ENCODE measurements around the gene MTAP. TPM values are rescaled to one million over a fixed set of nuclear protein-coding genes. Genes with fewer than 3 reads are reported as not detected.
A peak's percentile ranks its signal among the peaks of the same experiment; 100 is the strongest.

Gene MTAP
- polyA plus RNA-seq, 3 donors: 7.4 to 11.3 (median 7.8) TPM

DNA sequence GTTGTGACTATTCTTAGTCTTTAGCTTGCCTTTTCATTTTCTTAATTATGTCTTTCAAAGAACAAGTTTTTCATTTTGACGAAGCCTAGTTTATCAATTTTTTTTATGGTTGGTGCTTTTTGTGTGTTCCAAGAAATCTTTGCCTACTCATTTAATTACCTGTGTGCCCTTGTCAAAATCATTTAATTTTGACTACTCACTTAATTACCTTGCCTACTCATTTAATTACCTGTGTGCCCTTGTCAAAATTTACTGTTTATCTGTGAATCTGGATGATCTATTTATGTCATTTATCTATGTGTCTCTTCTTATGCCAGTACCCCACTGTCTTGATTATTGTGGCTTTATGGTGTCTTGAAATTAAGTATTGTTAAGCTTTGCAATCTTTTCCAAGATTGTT is 63.9 kb downstream of the MTAP start:
- intact Hi-C loops (cut with micrococcal nuclease): no loop called here
- H2AFZ ChIP-seq (ENCODE audit: insufficient read depth, low read depth, low read length, poor library complexity, severe bottlenecking): no peak overlapping the region
- H3K4me2 ChIP-seq (replicated peaks; ENCODE audit: extremely low read depth, low read length, poor library complexity, severe bottlenecking): no peak overlapping the region
- H3K27me3 ChIP-seq (ENCODE audit: control insufficient read depth in 2 of 2, insufficient read depth in 2 of 2, low read length in 2 of 2): no peaks in the 10 kb centered on the region
- Mint-ChIP-seq H3K4me3 (no peak overlapping the region), H3K36me3 (peaks cover 40 to 48% of the 10 kb centered on the region in 2 donors), H3K27me3 (ENCODE audit: low read depth in 3 of 3) (no peaks in the 10 kb centered on the region), H3K9me3 (peaks cover 0 to 5% (median 3%) of the 10 kb centered on the region in 7 donors), H3K27ac (no peak overlapping the region), H3K4me1 (no peaks in the 10 kb centered on the region)
- no peaks in the 10 kb centered on the region for H3K79me2 ChIP-seq (ENCODE audit: insufficient read depth, low read length)
- TF ChIP-seq, protein P1, sequence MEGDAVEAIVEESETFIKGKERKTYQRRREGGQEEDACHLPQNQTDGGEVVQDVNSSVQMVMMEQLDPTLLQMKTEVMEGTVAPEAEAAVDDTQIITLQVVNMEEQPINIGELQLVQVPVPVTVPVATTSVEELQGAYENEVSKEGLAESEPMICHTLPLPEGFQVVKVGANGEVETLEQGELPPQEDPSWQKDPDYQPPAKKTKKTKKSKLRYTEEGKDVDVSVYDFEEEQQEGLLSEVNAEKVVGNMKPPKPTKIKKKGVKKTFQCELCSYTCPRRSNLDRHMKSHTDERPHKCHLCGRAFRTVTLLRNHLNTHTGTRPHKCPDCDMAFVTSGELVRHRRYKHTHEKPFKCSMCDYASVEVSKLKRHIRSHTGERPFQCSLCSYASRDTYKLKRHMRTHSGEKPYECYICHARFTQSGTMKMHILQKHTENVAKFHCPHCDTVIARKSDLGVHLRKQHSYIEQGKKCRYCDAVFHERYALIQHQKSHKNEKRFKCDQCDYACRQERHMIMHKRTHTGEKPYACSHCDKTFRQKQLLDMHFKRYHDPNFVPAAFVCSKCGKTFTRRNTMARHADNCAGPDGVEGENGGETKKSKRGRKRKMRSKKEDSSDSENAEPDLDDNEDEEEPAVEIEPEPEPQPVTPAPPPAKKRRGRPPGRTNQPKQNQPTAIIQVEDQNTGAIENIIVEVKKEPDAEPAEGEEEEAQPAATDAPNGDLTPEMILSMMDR (IDR thresholded peaks at IDR 0.05): no peak
- no peaks in the 10 kb centered on the region for H3K4me1 ChIP-seq (ENCODE audit: control insufficient read depth in 1 of 2, insufficient read depth in 2 of 2, low read length in 2 of 2)
- H3K9me3 ChIP-seq (replicated peaks in 1 of 2; ENCODE audit: control insufficient read depth in 1 of 2, insufficient read depth in 1 of 2, low read length in 2 of 2): peaks cover 4 to 6% of the 10 kb centered on the region in 2 donors
- H3K27ac ChIP-seq (ENCODE audit: low read depth in 1 of 2, low read length in 2 of 2): no peak overlapping the region
- H4K20me1 ChIP-seq (ENCODE audit: insufficient read depth, low read length): no peaks in the 10 kb centered on the region
- H3K4me3 ChIP-seq (replicated peaks in 1 of 3; ENCODE audit: low read depth in 2 of 3, low read length in 3 of 3): no peak overlapping the region
- peaks cover 30 to 74% of the 10 kb centered on the region in 2 donors for H3K36me3 ChIP-seq (replicated peaks in 1 of 2; ENCODE audit: control insufficient read depth in 1 of 2, insufficient read depth in 2 of 2, low read length in 2 of 2)
- WGBS (ENCODE audit: insufficient coverage): no CpG with 5 or more reads among the region's 1 CpG
- H3K9ac ChIP-seq (ENCODE audit: insufficient read depth, low read length, poor library complexity, severe bottlenecking): no peak overlapping the region
- no peak for DNase-seq

GRCh38 chr9:21871256-21871975 is 69.0 kb downstream of the MTAP start:
- Histone ChIP-seq H2AFZ (ENCODE audit: insufficient read depth, low read depth, low read length, poor library complexity, severe bottlenecking) (no peak overlapping the region), H3K36me3 (replicated peaks in 1 of 2; ENCODE audit: control insufficient read depth in 1 of 2, insufficient read depth in 2 of 2, low read length in 2 of 2) (peaks cover 5 to 31% of the 10 kb centered on the region in 2 donors), H3K27ac (ENCODE audit: low read depth in 1 of 2, low read length in 2 of 2) (no peak overlapping the region), H3K4me1 (ENCODE audit: control insufficient read depth in 1 of 2, insufficient read depth in 2 of 2, low read length in 2 of 2) (no peaks in the 10 kb centered on the region), H4K20me1 (ENCODE audit: insufficient read depth, low read length) (no peaks in the 10 kb centered on the region), H3K4me2 (replicated peaks; ENCODE audit: extremely low read depth, low read length, poor library complexity, severe bottlenecking) (no peak overlapping the region), H3K9me3 (replicated peaks in 1 of 2; ENCODE audit: control insufficient read depth in 1 of 2, insufficient read depth in 1 of 2, low read length in 2 of 2) (no peaks in the 10 kb centered on the region), H3K27me3 (ENCODE audit: control insufficient read depth in 2 of 2, insufficient read depth in 2 of 2, low read length in 2 of 2) (no peaks in the 10 kb centered on the region), H3K79me2 (ENCODE audit: insufficient read depth, low read length) (no peaks in the 10 kb centered on the region), H3K9ac (ENCODE audit: insufficient read depth, low read length, poor library complexity, severe bottlenecking) (no peak overlapping the region), H3K4me3 (replicated peaks in 1 of 3; ENCODE audit: low read depth in 2 of 3, low read length in 3 of 3) (no peak overlapping the region)
- Mint-ChIP-seq H3K27ac (peak overlapping the region in 2 of 7 donors; percentile 14 to 23), H3K4me1 (no peaks in the 10 kb centered on the region), H3K27me3 (ENCODE audit: low read depth in 3 of 3) (no peaks in the 10 kb centered on the region), H3K9me3 (peaks cover 4 to 15% (median 7%) of the 10 kb centered on the region in 7 donors), H3K4me3 (no peak overlapping the region), H3K36me3 (peaks cover 21 to 30% of the 10 kb centered on the region in 2 donors)
- no peak for DNase-seq
- no CpG with 5 or more reads among the region's 3 CpGs for WGBS (ENCODE audit: insufficient coverage)
- intact Hi-C loops (cut with micrococcal nuclease): no loop called here
- TF ChIP-seq, protein P1 (IDR thresholded peaks at IDR 0.05): no peak
